ENCODE results near the gene SRGAP3.

DNA sequence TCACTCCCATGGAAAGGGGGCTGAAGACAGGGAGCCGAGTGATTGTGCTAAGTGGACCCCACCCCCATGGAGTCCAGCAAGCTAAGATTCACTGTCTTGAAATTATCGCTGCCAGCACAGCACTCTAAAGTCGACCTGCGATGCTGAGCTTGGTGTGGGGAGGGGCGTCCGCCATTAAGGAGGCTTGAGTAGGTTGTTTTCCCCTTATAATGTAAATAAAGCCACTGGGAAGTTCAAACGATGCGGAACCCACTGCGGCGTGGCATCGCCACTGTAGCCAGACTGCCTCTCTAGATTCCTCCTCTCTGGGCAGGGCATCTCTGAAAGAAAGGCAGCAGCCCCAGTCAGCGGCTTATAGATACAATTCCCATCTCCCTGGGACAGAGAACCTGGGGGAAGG is 10.9 kb upstream of the SRGAP3 start:
- no peak for TF ChIP-seq POLR2A (IDR thresholded peaks at IDR 0.05)
- TF ChIP-seq, protein P1, sequence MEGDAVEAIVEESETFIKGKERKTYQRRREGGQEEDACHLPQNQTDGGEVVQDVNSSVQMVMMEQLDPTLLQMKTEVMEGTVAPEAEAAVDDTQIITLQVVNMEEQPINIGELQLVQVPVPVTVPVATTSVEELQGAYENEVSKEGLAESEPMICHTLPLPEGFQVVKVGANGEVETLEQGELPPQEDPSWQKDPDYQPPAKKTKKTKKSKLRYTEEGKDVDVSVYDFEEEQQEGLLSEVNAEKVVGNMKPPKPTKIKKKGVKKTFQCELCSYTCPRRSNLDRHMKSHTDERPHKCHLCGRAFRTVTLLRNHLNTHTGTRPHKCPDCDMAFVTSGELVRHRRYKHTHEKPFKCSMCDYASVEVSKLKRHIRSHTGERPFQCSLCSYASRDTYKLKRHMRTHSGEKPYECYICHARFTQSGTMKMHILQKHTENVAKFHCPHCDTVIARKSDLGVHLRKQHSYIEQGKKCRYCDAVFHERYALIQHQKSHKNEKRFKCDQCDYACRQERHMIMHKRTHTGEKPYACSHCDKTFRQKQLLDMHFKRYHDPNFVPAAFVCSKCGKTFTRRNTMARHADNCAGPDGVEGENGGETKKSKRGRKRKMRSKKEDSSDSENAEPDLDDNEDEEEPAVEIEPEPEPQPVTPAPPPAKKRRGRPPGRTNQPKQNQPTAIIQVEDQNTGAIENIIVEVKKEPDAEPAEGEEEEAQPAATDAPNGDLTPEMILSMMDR (IDR thresholded peaks at IDR 0.05) = no peak
